Raji (cell line): ENCODE measurements around the gene FLYWCH2.

Experiments used
- POLR2A ChIP-seq: IDR thresholded peaks from 2 replicates; pipeline ENCODE4 v1.6.1; 2011; ENCODE audit warnings: low read depth, low read length, control low read depth; ENCODE audit not compliant: insufficient read depth

The FLYWCH2 gene

DNA sequence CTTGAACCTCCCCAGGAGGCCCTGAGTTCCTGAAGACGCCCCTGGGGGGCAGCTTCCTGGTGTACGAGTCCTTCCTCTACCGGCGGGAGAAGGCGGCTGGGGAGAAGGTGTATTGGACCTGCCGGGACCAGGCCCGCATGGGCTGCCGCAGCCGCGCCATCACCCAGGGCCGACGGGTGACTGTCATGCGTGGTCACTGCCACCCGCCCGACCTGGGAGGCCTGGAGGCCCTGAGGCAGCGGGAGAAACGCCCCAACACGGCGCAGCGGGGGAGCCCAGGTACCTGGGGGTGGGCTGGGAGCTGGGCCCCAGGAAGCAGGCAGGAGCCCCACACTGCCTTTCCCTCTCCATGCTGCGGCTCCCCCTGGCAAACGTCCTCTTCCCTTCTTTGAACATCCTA lies 50.7 kb downstream of the FLYWCH2 start:
- no peak for TF ChIP-seq POLR2A

GRCh38 chr16:2934450-2934849 lies 51.4 kb downstream of the FLYWCH2 start:
- TF ChIP-seq POLR2A: no peak

GRCh38 chr16:2936436-2937011 lies 53.5 kb downstream of the FLYWCH2 start:
- TF ChIP-seq POLR2A: no peak

- TF ChIP-seq POLR2A: no peak
Observed at GRCh38 chr16:2937170-2937569, 54.2 kb downstream of the FLYWCH2 start.

DNA sequence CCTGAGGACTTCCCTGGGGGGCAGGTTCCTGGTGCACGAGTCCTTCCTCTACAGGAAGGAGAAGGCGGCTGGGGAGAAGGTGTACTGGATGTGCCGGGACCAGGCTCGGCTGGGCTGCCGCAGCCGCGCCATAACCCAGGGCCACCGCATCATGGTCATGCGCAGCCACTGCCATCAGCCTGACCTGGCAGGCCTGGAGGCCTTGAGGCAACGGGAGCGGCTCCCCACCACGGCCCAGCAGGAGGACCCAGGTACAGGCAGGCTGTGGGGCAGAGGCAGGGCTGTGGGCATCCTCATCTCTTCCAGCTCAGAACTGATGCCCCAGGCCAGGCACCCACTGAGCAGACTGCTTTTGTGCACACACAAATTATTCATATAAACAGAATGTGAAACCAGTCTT lies 55.2 kb downstream of the FLYWCH2 start:
- TF ChIP-seq POLR2A: no peak

DNA sequence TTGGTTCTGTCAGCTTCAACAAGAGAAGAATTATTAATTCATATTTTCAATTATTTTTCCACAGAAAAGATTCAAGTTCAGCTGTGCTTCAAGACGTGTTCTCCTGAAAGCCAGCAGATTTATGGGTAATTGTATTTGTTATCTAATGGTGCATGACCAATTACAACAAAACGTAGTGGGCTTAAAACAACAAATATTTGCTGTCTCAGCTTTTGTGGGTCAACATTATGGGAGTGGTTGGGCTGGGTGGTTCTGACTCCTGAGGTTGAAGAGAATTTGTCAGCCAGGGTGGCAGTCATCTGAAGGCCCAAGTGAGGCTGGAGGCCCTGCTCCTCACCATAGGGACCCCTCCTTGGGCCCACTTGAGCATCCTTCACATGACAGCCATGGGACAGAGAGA lies 57.0 kb downstream of the FLYWCH2 start:
- TF ChIP-seq POLR2A: no peak

GRCh38 chr16:2942045-2942444 lies 59.0 kb downstream of the FLYWCH2 start:
- no peak for TF ChIP-seq POLR2A

- TF ChIP-seq POLR2A: no peak
Observed at GRCh38 chr16:2946649-2947048, 63.6 kb downstream of the FLYWCH2 start.
